Loucy (cell line): Measurements from ENCODE around the gene PARK7.
"Not testable (repeated sequence)": the region's sequence is repeated elsewhere in the genome, so short reads cannot be mapped to it uniquely, and the experiment has no call there.

Experiments
- H2AFZ ChIP-seq: fragments of 200-600 bp; sonication (generic); 2 replicates; pipeline ENCODE4 v1.6.0; 2016; ENCODE audit warnings: antibody characterized with exemption, mild to moderate bottlenecking, low read length, moderate library complexity
- H3F3A ChIP-seq: fragments of 200-600 bp; 2 replicates; pipeline ENCODE4 v1.6.0; 2016; ENCODE audit warnings: antibody characterized with exemption, low read depth, mild to moderate bottlenecking
- H3K27me3 ChIP-seq: fragments of 200-600 bp; sonication (generic); 2 replicates; pipeline ENCODE4 v1.6.1; 2014; ENCODE audit warnings: low read length, mild to moderate bottlenecking; ENCODE audit not compliant: insufficient read depth, poor library complexity, severe bottlenecking
- H3K36me3 ChIP-seq: fragments of 200-600 bp; sonication (generic); 2 replicates; pipeline ENCODE4 v1.6.1; 2016; ENCODE audit warnings: low read length; ENCODE audit not compliant: insufficient read depth
- H3K4me1 ChIP-seq: fragments of 200-600 bp; sonication (generic); 2 replicates; pipeline ENCODE4 v1.5.1; 2014; ENCODE audit warnings: low read length, mild to moderate bottlenecking; ENCODE audit not compliant: insufficient read depth, poor library complexity, severe bottlenecking
- H3K4me2 ChIP-seq: fragments of 200-600 bp; sonication (generic); 2 replicates; pipeline ENCODE4 v1.6.0; 2014; ENCODE audit warnings: antibody characterized with exemption, low read length, low read depth, mild to moderate bottlenecking; ENCODE audit not compliant: poor library complexity, severe bottlenecking
- H3K4me3 ChIP-seq: fragments of 200-600 bp; sonication (generic); 2 replicates; pipeline ENCODE4 v1.5.1; 2014; ENCODE audit warnings: low read length, mild to moderate bottlenecking, mixed read lengths; ENCODE audit not compliant: poor library complexity, severe bottlenecking
- H3K79me2 ChIP-seq: fragments of 200-600 bp; sonication (generic); 2 replicates; pipeline ENCODE4 v1.6.1; 2014; ENCODE audit warnings: low read length; ENCODE audit not compliant: insufficient read depth
- H3K9ac ChIP-seq: fragments of 200-600 bp; sonication (generic); 2 replicates; pipeline ENCODE4 v1.6.0; 2014; ENCODE audit warnings: mild to moderate bottlenecking, low read depth, low read length, moderate library complexity; ENCODE audit not compliant: poor library complexity, severe bottlenecking
- H3K9me2 ChIP-seq: fragments of 200-600 bp; sonication (generic); replicated peaks from 2 replicates; pipeline ENCODE4 v1.6.1; 2016; ENCODE audit warnings: low read depth, low read length, mixed read lengths
- H3K9me3 ChIP-seq: fragments of 200-600 bp; sonication (generic); 2 replicates; pipeline ENCODE4 v1.6.1; 2014; ENCODE audit warnings: mild to moderate bottlenecking, antibody characterized with exemption, low read length, low read depth; ENCODE audit not compliant: insufficient read depth
- H4K20me1 ChIP-seq: fragments of 200-600 bp; sonication (generic); 2 replicates; pipeline ENCODE4 v1.6.0; 2014; ENCODE audit warnings: antibody characterized with exemption, low read length, mild to moderate bottlenecking; ENCODE audit not compliant: insufficient read depth, poor library complexity, severe bottlenecking
- EZH2phosphoT487 ChIP-seq: fragments of 200-600 bp; IDR thresholded peaks from 2 replicates; pipeline ENCODE4 v1.6.1; 2018; ENCODE audit warnings: antibody characterized with exemption, mild to moderate bottlenecking, moderate library complexity, borderline replicate concordance
- TF ChIP-seq, protein P1 (sequence below): fragments of 200-600 bp; sonication (generic); conservative IDR thresholded peaks from 2 replicates; pipeline ENCODE4 v1.5.1; 2014; ENCODE audit warnings: mild to moderate bottlenecking, antibody characterized with exemption, low read length

PARK7 gene

GRCh38 chr1:7921796-7922195, 39.7 kb upstream of the PARK7 start:
- H3K9me3 ChIP-seq: no peaks in the 10 kb centered on the region
- H3K9me2 ChIP-seq: no peaks in the 10 kb centered on the region
- no peaks in the 10 kb centered on the region for H4K20me1 ChIP-seq
- no peaks in the 10 kb centered on the region for H3K36me3 ChIP-seq
- H3K4me1 ChIP-seq: peaks cover 3% of the 10 kb centered on the region
- no peaks in the 10 kb centered on the region for H3K27me3 ChIP-seq
- H3K79me2 ChIP-seq: no peaks in the 10 kb centered on the region
- H3K4me2 ChIP-seq: no peak overlapping the region
- no peak overlapping the region for H3K9ac ChIP-seq
- H2AFZ ChIP-seq: no peak overlapping the region
- H3F3A ChIP-seq: no peaks in the 10 kb centered on the region
- TF ChIP-seq, protein P1, sequence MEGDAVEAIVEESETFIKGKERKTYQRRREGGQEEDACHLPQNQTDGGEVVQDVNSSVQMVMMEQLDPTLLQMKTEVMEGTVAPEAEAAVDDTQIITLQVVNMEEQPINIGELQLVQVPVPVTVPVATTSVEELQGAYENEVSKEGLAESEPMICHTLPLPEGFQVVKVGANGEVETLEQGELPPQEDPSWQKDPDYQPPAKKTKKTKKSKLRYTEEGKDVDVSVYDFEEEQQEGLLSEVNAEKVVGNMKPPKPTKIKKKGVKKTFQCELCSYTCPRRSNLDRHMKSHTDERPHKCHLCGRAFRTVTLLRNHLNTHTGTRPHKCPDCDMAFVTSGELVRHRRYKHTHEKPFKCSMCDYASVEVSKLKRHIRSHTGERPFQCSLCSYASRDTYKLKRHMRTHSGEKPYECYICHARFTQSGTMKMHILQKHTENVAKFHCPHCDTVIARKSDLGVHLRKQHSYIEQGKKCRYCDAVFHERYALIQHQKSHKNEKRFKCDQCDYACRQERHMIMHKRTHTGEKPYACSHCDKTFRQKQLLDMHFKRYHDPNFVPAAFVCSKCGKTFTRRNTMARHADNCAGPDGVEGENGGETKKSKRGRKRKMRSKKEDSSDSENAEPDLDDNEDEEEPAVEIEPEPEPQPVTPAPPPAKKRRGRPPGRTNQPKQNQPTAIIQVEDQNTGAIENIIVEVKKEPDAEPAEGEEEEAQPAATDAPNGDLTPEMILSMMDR: no peak
- TF ChIP-seq EZH2phosphoT487: no peak
- no peak overlapping the region for H3K4me3 ChIP-seq

DNA sequence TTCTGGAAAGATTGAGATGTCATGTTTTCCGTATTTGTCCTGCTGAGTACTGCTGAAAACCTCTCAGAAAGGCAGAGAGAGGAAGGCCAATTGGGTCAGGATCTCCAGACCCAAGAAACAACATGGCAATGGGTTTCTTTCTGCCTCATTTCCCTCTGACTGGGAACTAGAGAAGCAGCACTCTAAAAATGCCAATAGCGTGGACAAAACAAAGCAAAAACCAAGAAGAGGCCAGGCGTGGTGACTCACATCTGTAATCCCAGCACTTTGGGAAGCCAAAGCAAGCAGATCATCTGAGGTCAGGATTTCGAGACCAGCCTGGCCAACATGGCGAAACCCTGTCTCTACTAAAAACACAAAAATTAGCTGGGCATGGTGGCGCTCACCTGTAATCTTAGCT, 39.2 kb upstream of the PARK7 start:
- Histone ChIP-seq H3K79me2 (no peaks in the 10 kb centered on the region), H3K9ac (no peak overlapping the region), H2AFZ (no peak overlapping the region), H3K4me3 (no peak overlapping the region), H3K9me3 (no peaks in the 10 kb centered on the region), H3K9me2 (no peaks in the 10 kb centered on the region), H3K4me2 (no peak overlapping the region), H4K20me1 (no peaks in the 10 kb centered on the region), H3K36me3 (no peaks in the 10 kb centered on the region), H3K27me3 (no peaks in the 10 kb centered on the region), H3K4me1 (peaks cover under 1% of the 10 kb centered on the region), H3F3A (no peaks in the 10 kb centered on the region)
- TF ChIP-seq EZH2phosphoT487: no peak
- TF ChIP-seq, protein P1: no peak

DNA sequence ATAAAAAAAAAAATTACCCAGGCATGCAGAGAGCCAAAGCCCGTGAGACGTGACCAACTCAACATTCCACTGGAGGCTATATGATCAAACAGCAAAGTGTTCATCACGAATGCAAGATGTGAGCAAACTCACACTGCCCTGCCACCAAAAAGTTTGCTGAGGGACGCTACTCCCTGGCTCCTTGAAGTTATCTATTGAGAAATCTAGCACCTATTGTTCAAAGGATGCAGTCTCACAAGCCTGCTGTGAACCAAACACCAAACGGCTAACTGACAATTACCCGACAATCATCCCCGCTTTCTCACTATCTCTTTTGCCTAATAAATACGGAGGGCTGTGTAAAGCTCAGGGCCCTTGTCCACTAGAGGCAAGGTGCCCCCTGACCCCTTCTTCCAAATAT, 34.5 kb upstream of the PARK7 start:
- H3K9me3 ChIP-seq, H3K4me3 ChIP-seq, H3K27me3 ChIP-seq, H2AFZ ChIP-seq, H3K9me2 ChIP-seq, H3K36me3 ChIP-seq, H4K20me1 ChIP-seq, H3F3A ChIP-seq, H3K4me2 ChIP-seq, H3K9ac ChIP-seq, H3K79me2 ChIP-seq: not testable (repeated sequence)
- peaks cover 21% of the 10 kb centered on the region for H3K4me1 ChIP-seq

- no peaks in the 10 kb centered on the region for H3K9me2 ChIP-seq
These were observed 33.3 kb upstream of the PARK7 start for GRCh38 chr1:7928247-7928646.

More at GRCh38 chr1:7928247-7928646, 33.3 kb upstream of the PARK7 start:
- no peaks in the 10 kb centered on the region for H3K36me3 ChIP-seq
- peaks cover 22% of the 10 kb centered on the region for H3K4me1 ChIP-seq
- no peaks in the 10 kb centered on the region for H3K79me2 ChIP-seq
- no peak overlapping the region for H3K4me3 ChIP-seq
- no peak overlapping the region for H2AFZ ChIP-seq
- H3K27me3 ChIP-seq: no peaks in the 10 kb centered on the region
- no peak overlapping the region for H3K9ac ChIP-seq
- no peaks in the 10 kb centered on the region for H4K20me1 ChIP-seq
- H3K4me2 ChIP-seq: no peak overlapping the region
- no peak for TF ChIP-seq EZH2phosphoT487
- TF ChIP-seq, protein P1: no peak
- no peaks in the 10 kb centered on the region for H3F3A ChIP-seq
- no peaks in the 10 kb centered on the region for H3K9me3 ChIP-seq
